Tibial nerve (tissue), 3 donors: ENCODE results near the gene FBXW11.

Experiments used
- POLR2A ChIP-seq, 2 donors: fragments of 450-650 bp; IDR thresholded peaks; one replicate each; pipeline ENCODE4 v1.6.1; 2017; ENCODE audit warnings: antibody characterized with exemption in 2 of 2, mild to moderate bottlenecking in 2 of 2, moderate library complexity in 2 of 2
- TF ChIP-seq, protein P1 (sequence below), 5 experiments: fragments of 200-600 bp in 3 of 5; fragments of 450-650 bp in 2 of 5; sonication (generic) in 3 of 5; IDR thresholded peaks; one replicate each; pipeline ENCODE4 v1.5.1; 2016 to 2019; ENCODE audit warnings: antibody characterized with exemption in 5 of 5, mild to moderate bottlenecking in 3 of 5, moderate library complexity in 2 of 5

- TF ChIP-seq, protein P1, sequence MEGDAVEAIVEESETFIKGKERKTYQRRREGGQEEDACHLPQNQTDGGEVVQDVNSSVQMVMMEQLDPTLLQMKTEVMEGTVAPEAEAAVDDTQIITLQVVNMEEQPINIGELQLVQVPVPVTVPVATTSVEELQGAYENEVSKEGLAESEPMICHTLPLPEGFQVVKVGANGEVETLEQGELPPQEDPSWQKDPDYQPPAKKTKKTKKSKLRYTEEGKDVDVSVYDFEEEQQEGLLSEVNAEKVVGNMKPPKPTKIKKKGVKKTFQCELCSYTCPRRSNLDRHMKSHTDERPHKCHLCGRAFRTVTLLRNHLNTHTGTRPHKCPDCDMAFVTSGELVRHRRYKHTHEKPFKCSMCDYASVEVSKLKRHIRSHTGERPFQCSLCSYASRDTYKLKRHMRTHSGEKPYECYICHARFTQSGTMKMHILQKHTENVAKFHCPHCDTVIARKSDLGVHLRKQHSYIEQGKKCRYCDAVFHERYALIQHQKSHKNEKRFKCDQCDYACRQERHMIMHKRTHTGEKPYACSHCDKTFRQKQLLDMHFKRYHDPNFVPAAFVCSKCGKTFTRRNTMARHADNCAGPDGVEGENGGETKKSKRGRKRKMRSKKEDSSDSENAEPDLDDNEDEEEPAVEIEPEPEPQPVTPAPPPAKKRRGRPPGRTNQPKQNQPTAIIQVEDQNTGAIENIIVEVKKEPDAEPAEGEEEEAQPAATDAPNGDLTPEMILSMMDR (IDR thresholded peaks at IDR 0.05) = no peak
- TF ChIP-seq POLR2A (IDR thresholded peaks at IDR 0.05) = no peak
Observed at GRCh38 chr5:171862624-171863023, 143.8 kb downstream of the FBXW11 start.
